ENCODE results near the gene HEPACAM2. TPM values are rescaled to one million over a fixed set of nuclear protein-coding genes. Genes with fewer than 3 reads are reported as not detected.

HEPACAM2 gene
- total RNA-seq, 1 experiment from 2014 or later = 0.30 TPM

DNA sequence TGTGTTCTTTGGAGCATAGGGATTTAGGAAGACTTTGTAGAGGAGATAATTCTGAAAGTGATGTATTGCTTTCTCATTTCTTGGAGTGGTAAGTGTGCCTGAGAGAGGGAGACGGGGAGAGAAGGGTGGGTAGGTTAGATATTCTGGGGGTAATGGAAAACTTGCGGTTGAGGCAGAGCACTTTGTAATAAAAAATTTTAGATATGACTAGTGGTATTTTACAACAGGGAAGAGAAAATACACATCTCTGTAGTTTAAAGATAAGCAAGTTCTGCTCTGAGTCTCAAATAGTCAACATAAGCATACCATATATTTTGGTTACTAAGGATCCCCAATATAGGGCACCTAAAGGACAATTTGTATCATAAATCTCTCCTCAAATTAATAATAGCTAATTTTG is 12.5 kb upstream of the HEPACAM2 start:
- DNase-seq = no peak
- Histone ChIP-seq H3K4me3 (ENCODE audit: low read length) (no peak overlapping the region), H3K4me1 (ENCODE audit: low read length) (peaks cover 10% of the 10 kb centered on the region), H3K36me3 (ENCODE audit: insufficient read depth, low read length) (no peaks in the 10 kb centered on the region), H3K79me2 (ENCODE audit: low read length) (peaks cover 25% of the 10 kb centered on the region), H3K9me2 (replicated peaks; ENCODE audit: insufficient read depth, low read length) (no peaks in the 10 kb centered on the region), H3K9me3 (ENCODE audit: low read length) (no peaks in the 10 kb centered on the region), H3K4me2 (ENCODE audit: low read depth, low read length, poor library complexity, severe bottlenecking) (no peak overlapping the region), H3K9ac (ENCODE audit: low read length) (no peak overlapping the region), H2AFZ (ENCODE audit: low read length) (no peak overlapping the region), H3K27me3 (ENCODE audit: low read length) (no peaks in the 10 kb centered on the region), H3K27ac (ENCODE audit: low read length) (no peak overlapping the region), H4K20me1 (ENCODE audit: insufficient read depth, low read depth, low read length) (no peaks in the 10 kb centered on the region; the same call in 1 of the 2 replicates)

DNA sequence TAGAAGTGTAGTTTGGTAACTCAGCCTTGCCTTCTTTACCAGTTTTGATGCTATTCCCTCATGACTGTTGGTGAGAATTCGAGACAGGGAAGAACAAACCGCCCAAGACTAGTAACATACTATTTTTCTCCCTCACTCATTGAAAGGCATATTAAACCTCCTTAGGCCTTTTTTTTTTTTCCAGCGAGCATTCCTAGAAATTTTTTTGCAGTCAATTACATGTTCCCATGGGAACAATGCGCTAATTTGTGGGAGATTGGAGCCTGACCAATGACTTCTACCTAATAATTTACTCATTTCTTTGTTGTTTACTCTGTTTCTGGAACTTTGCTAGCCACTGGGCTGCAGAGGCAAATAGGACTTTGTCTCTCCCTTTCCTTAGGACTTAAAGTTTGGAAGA is 11.9 kb upstream of the HEPACAM2 start:
- Histone ChIP-seq H2AFZ (ENCODE audit: low read length) (no peak overlapping the region), H3K4me2 (ENCODE audit: low read depth, low read length, poor library complexity, severe bottlenecking) (no peak overlapping the region), H3K4me3 (ENCODE audit: low read length) (no peak overlapping the region), H3K79me2 (ENCODE audit: low read length) (peaks cover 31% of the 10 kb centered on the region), H3K9me2 (replicated peaks; ENCODE audit: insufficient read depth, low read length) (no peaks in the 10 kb centered on the region), H4K20me1 (ENCODE audit: insufficient read depth, low read depth, low read length) (no peaks in the 10 kb centered on the region; the same call in 1 of the 2 replicates), H3K27ac (ENCODE audit: low read length) (no peak overlapping the region), H3K27me3 (ENCODE audit: low read length) (no peaks in the 10 kb centered on the region), H3K9ac (ENCODE audit: low read length) (no peak overlapping the region), H3K4me1 (ENCODE audit: low read length) (peaks cover 16% of the 10 kb centered on the region), H3K9me3 (ENCODE audit: low read length) (no peaks in the 10 kb centered on the region), H3K36me3 (ENCODE audit: insufficient read depth, low read length) (no peaks in the 10 kb centered on the region)
- DNase-seq = no peak

- Histone ChIP-seq H2AFZ (ENCODE audit: low read length) (no peak overlapping the region), H3K79me2 (ENCODE audit: low read length) (peaks cover 37% of the 10 kb centered on the region), H4K20me1 (ENCODE audit: insufficient read depth, low read depth, low read length) (no peaks in the 10 kb centered on the region; the same call in 1 of the 2 replicates), H3K36me3 (ENCODE audit: insufficient read depth, low read length) (no peaks in the 10 kb centered on the region), H3K4me1 (ENCODE audit: low read length) (peaks cover 32% of the 10 kb centered on the region), H3K4me3 (ENCODE audit: low read length) (no peak overlapping the region), H3K9me2 (replicated peaks; ENCODE audit: insufficient read depth, low read length) (no peaks in the 10 kb centered on the region), H3K9ac (ENCODE audit: low read length) (no peak overlapping the region), H3K27ac (ENCODE audit: low read length) (no peak overlapping the region), H3K4me2 (ENCODE audit: low read depth, low read length, poor library complexity, severe bottlenecking) (no peak overlapping the region), H3K27me3 (ENCODE audit: low read length) (no peaks in the 10 kb centered on the region), H3K9me3 (ENCODE audit: low read length) (no peaks in the 10 kb centered on the region)
- DNase-seq = no peak
These were observed 9.3 kb upstream of the HEPACAM2 start for GRCh38 chr7:93235541-93235940.

DNA sequence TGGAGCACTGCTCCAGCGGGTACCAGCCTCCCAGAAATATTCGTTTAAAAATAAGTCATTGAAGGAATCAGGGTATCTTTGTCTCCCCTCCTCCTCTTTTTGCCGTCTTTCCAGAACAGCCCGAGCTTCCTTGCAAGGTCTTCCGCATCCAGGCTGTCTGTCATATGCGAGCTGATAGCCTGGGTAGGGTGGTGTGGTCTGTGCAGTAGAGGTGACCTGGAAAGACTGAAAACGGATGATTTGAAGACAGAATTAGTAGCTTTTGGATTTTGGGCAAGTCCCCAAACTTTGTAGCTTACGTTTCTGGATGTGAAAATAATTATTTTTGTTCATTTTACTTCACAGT is 6.4 kb upstream of the HEPACAM2 start:
- Histone ChIP-seq H3K9me2 (replicated peaks; ENCODE audit: insufficient read depth, low read length) (no peaks in the 10 kb centered on the region), H3K27me3 (ENCODE audit: low read length) (no peaks in the 10 kb centered on the region), H3K27ac (ENCODE audit: low read length) (no peak overlapping the region), H3K9me3 (ENCODE audit: low read length) (no peaks in the 10 kb centered on the region), H3K4me2 (ENCODE audit: low read depth, low read length, poor library complexity, severe bottlenecking) (peak overlapping the region; percentile 84), H3K79me2 (ENCODE audit: low read length) (peaks cover 27% of the 10 kb centered on the region), H2AFZ (ENCODE audit: low read length) (0 out of 2 replicates have a peak overlapping the region, but pooled peaks have one; percentile 63), H3K4me3 (ENCODE audit: low read length) (peak overlapping the region; percentile 88), H3K4me1 (ENCODE audit: low read length) (peaks cover 30% of the 10 kb centered on the region), H3K36me3 (ENCODE audit: insufficient read depth, low read length) (no peaks in the 10 kb centered on the region), H4K20me1 (ENCODE audit: insufficient read depth, low read depth, low read length) (no peaks in the 10 kb centered on the region; the same call in 1 of the 2 replicates), H3K9ac (ENCODE audit: low read length) (peak overlapping the region; percentile 53)
- no peak for DNase-seq

DNA sequence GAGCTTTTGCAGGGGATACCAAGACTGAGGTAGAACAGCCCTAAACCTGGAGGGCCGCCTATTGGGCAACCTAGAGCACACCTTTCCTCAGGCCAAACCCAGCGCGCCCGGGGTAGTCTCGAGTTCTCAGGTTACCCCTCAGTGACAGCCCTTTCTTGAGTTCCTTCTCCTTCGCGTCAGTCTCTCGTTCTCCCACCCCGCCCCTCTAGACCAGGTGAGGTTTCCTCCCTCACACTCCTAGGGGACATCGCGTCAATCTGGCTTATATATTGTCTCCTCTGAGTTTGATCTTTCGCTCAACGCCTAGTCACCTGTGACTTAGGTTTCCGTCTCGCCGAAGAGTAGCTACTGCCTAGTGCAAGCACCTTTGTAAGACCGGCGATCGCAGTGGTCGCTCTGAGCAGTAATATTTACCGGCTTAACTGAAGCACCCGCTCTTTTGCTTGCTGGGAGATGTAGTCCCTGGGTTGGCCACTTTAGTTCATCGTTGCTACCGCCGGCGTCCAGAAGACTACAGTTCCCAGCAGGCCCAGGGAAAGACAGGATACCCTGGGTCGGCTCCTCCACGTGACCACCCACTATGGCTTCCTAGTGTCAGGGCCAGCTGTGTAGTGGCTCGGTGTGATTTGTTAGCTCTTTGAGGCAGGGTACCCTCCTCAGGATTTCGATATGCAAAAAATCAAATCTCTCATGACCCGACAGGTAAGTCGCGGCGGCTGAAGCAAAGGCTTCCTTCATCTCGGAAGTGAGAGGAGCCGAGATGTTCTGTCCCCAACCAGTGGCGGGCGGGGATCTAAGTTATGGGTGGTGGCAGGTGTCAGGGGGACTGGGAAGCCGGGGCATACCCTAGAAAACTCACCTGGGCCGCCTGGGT is 5.8 kb upstream of the HEPACAM2 start, which contains the start of gene VPS50:
Gene VPS50 (plus strand): TSS at position 568 of the 874 bp plus-strand sequence. CDS start 102 bp downstream, at position 670.
- Histone ChIP-seq H2AFZ (ENCODE audit: low read length) (peak within 1 kb of the TSS; percentile 92), H3K36me3 (ENCODE audit: insufficient read depth, low read length) (no peaks in the 10 kb centered on the region), H3K9me3 (ENCODE audit: low read length) (no peaks in the 10 kb centered on the region), H3K79me2 (ENCODE audit: low read length) (peaks cover 26% of the 10 kb centered on the region), H3K9me2 (replicated peaks; ENCODE audit: insufficient read depth, low read length) (no peaks in the 10 kb centered on the region), H3K9ac (ENCODE audit: low read length) (peak within 1 kb of the TSS; percentile 74), H3K4me2 (ENCODE audit: low read depth, low read length, poor library complexity, severe bottlenecking) (peak within 1 kb of the TSS; percentile 94), H3K27ac (ENCODE audit: low read length) (no peak within 1 kb of the TSS), H3K4me3 (ENCODE audit: low read length) (peak within 1 kb of the TSS; percentile 88), H3K27me3 (ENCODE audit: low read length) (no peaks in the 10 kb centered on the region), H4K20me1 (ENCODE audit: insufficient read depth, low read depth, low read length) (no peaks in the 10 kb centered on the region; the same call in 1 of the 2 replicates), H3K4me1 (ENCODE audit: low read length) (peaks cover 30% of the 10 kb centered on the region)
- DNase-seq = peak; percentile 97

GRCh38 chr7:93231259-93231658 is 5.0 kb upstream of the HEPACAM2 start:
- no peaks in the 10 kb centered on the region for H3K27me3 ChIP-seq (ENCODE audit: low read length)
- peak overlapping the region; percentile 92 for H2AFZ ChIP-seq (ENCODE audit: low read length)
- no peaks in the 10 kb centered on the region for H3K36me3 ChIP-seq (ENCODE audit: insufficient read depth, low read length)
- no peaks in the 10 kb centered on the region for H3K9me3 ChIP-seq (ENCODE audit: low read length)
- H3K4me2 ChIP-seq (ENCODE audit: low read depth, low read length, poor library complexity, severe bottlenecking) = peak overlapping the region; percentile 94
- H3K9me2 ChIP-seq (replicated peaks; ENCODE audit: insufficient read depth, low read length) = no peaks in the 10 kb centered on the region
- no peak for DNase-seq
- no peak overlapping the region for H3K27ac ChIP-seq (ENCODE audit: low read length)
- peaks cover 26% of the 10 kb centered on the region for H3K79me2 ChIP-seq (ENCODE audit: low read length)
- H3K4me1 ChIP-seq (ENCODE audit: low read length) = peaks cover 32% of the 10 kb centered on the region
- peak overlapping the region; percentile 88 for H3K4me3 ChIP-seq (ENCODE audit: low read length)
- no peaks in the 10 kb centered on the region; the same call in 1 of the 2 replicates for H4K20me1 ChIP-seq (ENCODE audit: insufficient read depth, low read depth, low read length)
- peak overlapping the region; percentile 74 for H3K9ac ChIP-seq (ENCODE audit: low read length)

DNA sequence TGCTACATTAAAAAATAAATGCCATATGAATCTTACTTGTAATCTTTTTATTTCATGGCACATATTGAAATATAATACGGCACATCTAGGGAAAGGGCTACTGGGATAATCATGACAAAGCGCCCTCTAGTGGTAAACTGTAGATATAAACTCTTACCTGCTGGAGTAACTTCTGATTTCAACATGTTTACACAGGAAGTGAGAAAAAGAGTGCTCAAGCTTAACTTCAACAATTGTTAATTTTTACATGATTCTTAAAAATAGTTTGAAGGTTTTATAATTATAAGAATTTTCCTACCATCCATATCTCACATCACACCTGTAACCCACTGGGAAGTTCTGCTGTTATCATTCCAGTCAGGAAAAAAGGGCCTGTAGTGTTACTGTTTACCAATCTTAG is 2.0 kb upstream of the HEPACAM2 start:
- H3K79me2 ChIP-seq (ENCODE audit: low read length) = peaks cover 8% of the 10 kb centered on the region
- H3K36me3 ChIP-seq (ENCODE audit: insufficient read depth, low read length) = no peaks in the 10 kb centered on the region
- no peak overlapping the region for H2AFZ ChIP-seq (ENCODE audit: low read length)
- H3K4me3 ChIP-seq (ENCODE audit: low read length) = no peak overlapping the region
- no peaks in the 10 kb centered on the region for H4K20me1 ChIP-seq (ENCODE audit: insufficient read depth, low read depth, low read length)
- no peaks in the 10 kb centered on the region for H3K9me3 ChIP-seq (ENCODE audit: low read length)
- peaks cover 30% of the 10 kb centered on the region for H3K4me1 ChIP-seq (ENCODE audit: low read length)
- no peaks in the 10 kb centered on the region for H3K27me3 ChIP-seq (ENCODE audit: low read length)
- no peaks in the 10 kb centered on the region for H3K9me2 ChIP-seq (replicated peaks; ENCODE audit: insufficient read depth, low read length)
- peak; percentile 85 for DNase-seq
- no peak overlapping the region for H3K4me2 ChIP-seq (ENCODE audit: low read depth, low read length, poor library complexity, severe bottlenecking)
- H3K27ac ChIP-seq (ENCODE audit: low read length) = no peak overlapping the region
- H3K9ac ChIP-seq (ENCODE audit: low read length) = no peak overlapping the region

DNA sequence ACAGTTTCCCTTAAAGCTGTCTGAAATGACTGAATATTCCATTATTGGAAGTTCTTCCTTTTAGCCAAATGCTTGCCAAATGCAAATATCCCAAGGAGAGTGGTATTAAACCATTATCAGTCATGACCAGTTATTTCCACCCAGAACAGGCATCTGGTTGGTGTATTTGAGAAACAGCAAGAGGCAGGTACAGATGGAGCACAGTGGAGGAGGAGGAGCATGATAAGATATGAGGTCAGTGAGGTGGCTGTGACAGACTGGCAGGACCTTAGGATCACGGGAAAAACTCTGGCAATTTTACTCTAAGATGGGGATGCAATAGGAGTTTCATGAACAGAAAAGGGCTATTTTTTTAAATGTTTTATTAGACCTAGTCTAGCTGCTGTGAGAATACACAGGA is 6.4 kb downstream of the HEPACAM2 start:
- H3K27ac ChIP-seq (ENCODE audit: low read length) = no peak overlapping the region
- no peaks in the 10 kb centered on the region for H4K20me1 ChIP-seq (ENCODE audit: insufficient read depth, low read depth, low read length)
- H3K79me2 ChIP-seq (ENCODE audit: low read length) = no peaks in the 10 kb centered on the region
- H3K9me3 ChIP-seq (ENCODE audit: low read length) = no peaks in the 10 kb centered on the region
- H3K4me3 ChIP-seq (ENCODE audit: low read length) = no peak overlapping the region
- no peaks in the 10 kb centered on the region for H3K27me3 ChIP-seq (ENCODE audit: low read length)
- no peak overlapping the region for H2AFZ ChIP-seq (ENCODE audit: low read length)
- H3K4me1 ChIP-seq (ENCODE audit: low read length) = no peaks in the 10 kb centered on the region
- H3K36me3 ChIP-seq (ENCODE audit: insufficient read depth, low read length) = no peaks in the 10 kb centered on the region
- no peak overlapping the region for H3K4me2 ChIP-seq (ENCODE audit: low read depth, low read length, poor library complexity, severe bottlenecking)
- H3K9ac ChIP-seq (ENCODE audit: low read length) = no peak overlapping the region
- DNase-seq = no peak
- no peaks in the 10 kb centered on the region for H3K9me2 ChIP-seq (replicated peaks; ENCODE audit: insufficient read depth, low read length)
